Measurements from ENCODE around the gene ADARB2. TPM values are rescaled to one million over a fixed set of nuclear protein-coding genes. Genes with fewer than 3 reads are reported as not detected.

Gene ADARB2
- total RNA-seq, 4 donors from 2014 or later, result 0.13 to 6.1 (median 0.57) TPM

GRCh38 chr10:1573981-1574380 lies 163.3 kb downstream of the ADARB2 start:
- no peak for ATAC-seq (ENCODE audit: low FRiP score)
- no peak for TF ChIP-seq CTCF (IDR thresholded peaks at IDR 0.05)
- no peak for DNase-seq (ENCODE audit: low spot score)

DNA sequence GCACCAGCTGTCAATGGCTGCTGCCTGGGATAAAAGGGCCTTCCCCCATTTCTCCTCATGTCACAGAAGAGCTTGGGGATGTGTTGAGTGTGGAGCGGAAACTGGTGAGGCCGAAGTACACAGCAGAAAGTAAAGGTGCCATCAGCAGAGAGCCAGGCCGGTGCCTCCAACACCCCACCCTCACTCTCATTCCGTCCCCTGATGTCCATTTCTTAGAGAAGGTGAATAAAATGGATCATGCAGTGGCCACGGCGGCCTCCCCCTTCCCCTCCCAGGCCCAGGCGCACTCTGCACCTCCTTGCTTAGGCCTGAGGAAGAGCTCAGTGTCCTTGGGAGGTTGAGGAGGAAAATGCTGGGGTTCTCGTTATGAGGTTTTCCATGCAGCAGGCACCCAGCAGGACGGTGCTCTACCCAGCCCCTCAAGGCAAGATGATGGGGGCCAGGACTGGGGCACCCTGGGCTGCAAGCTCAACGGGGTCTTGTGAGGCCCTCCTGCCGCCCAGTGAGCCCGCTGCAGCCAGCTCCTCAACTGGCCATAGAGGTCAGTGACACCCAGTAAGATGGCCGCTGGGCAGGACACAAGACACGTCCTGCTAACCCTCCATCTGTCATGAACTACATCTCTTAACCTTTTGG lies 163.9 kb downstream of the ADARB2 start:
- DNase-seq (ENCODE audit: low spot score) (no peak), ATAC-seq (ENCODE audit: low FRiP score) (no peak)
- no peak for TF ChIP-seq CTCF (IDR thresholded peaks at IDR 0.05)

- TF ChIP-seq CTCF (IDR thresholded peaks at IDR 0.05), result no peak
- DNase-seq (ENCODE audit: low spot score) (no peak), ATAC-seq (ENCODE audit: low FRiP score) (no peak)
Measured at GRCh38 chr10:1572519-1573333, 164.6 kb downstream of the ADARB2 start.

DNA sequence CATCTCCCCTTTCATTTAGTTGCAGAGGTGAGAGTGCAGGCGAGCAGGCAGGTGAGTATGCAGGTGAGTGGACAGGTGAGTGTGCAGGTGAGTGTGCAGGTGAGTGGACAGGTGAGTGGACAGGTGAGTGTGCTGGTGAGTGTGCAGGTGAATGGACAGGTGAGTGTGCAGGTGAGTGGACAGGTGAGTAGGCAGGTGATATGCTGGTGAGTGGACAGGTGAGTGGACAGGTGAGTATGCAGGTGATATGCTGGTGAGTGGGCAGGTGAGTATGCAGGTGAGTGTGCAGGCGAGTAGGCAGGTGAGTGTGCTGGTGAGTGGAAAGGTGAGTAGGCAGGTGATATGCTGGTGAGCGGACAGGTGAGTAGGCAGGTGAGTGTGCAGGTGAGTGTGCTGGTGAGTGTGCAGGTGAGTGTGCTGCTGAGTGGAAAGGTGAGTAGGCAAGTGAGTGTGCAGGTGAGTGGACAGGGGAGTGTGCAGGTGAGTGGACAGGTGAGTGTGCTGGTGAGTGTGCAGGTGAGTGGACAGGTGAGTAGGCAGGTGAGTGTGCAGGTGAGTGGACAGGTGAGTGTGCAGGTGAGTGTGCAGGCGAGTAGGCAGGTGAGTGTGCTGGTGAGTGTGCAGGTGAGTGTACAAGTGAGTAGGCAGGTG lies 165.6 kb downstream of the ADARB2 start:
- TF ChIP-seq CTCF (IDR thresholded peaks at IDR 0.05), result no peak
- no peak for ATAC-seq (ENCODE audit: low FRiP score)
- no peak for DNase-seq (ENCODE audit: low spot score)

GRCh38 chr10:1570416-1571051 lies 166.8 kb downstream of the ADARB2 start:
- TF ChIP-seq CTCF (IDR thresholded peaks at IDR 0.05), result no peak
- no peak for ATAC-seq (ENCODE audit: low FRiP score)
- no peak for DNase-seq (ENCODE audit: low spot score)

- no peak for DNase-seq (ENCODE audit: low spot score)
- TF ChIP-seq CTCF (IDR thresholded peaks at IDR 0.05), result no peak
Measured at GRCh38 chr10:1569208-1569607, 168.1 kb downstream of the ADARB2 start.

More at GRCh38 chr10:1569208-1569607, 168.1 kb downstream of the ADARB2 start:
- no peak for ATAC-seq (ENCODE audit: low FRiP score)
